Panc1 (cell line): ENCODE results near the gene PRCC. TPM values are rescaled to one million over a fixed set of nuclear protein-coding genes. Genes with fewer than 3 reads are reported as not detected.

ENCODE experiments used
- ATAC-seq: fragments of 200-7000 bp; cut with Tn5 transposase; 2 replicates; pipeline ENCODE4 v1.9.1; 2020; ENCODE audit warnings: mild to moderate bottlenecking, moderate library complexity
- BruUV-seq: library from RNA; stranded (reverse); fragments of 400-500 nt; replicated peaks from 2 replicates; lab custom pipeline; 2021; lab: Mats Ljungman, UMichigan
- CTCF ChIA-PET: fragments of 300-600 bp; sonication (Branson Sonifier 250); formaldehyde crosslinking; loops from one replicate; lab custom pipeline; 2022; ENCODE audit warnings: antibody characterized with exemption; lab: Charles Lee
- POLR2A ChIA-PET: fragments of 300-600 bp; sonication (Branson Sonifier 250); formaldehyde crosslinking; loops from one replicate; lab custom pipeline; 2022; ENCODE audit warnings: antibody characterized with exemption; lab: Charles Lee
- DNase-seq: peaks from one replicate; pipeline ENCODE4 v3.0.0-alpha.2; 2010; ENCODE audit warnings: low read depth, low spot score
- H3K27ac ChIP-seq: 2 replicates; pipeline ENCODE4 v1.5.1; 2011; ENCODE audit warnings: mild to moderate bottlenecking, low read length, inconsistent platforms
- H3K27me3 ChIP-seq: fragments of 200-500 bp; sonication (Bioruptor generic); 2 replicates; pipeline ENCODE4 v1.6.0; 2014; ENCODE audit warnings: low read length, inconsistent platforms; ENCODE audit not compliant: control insufficient read depth, insufficient read depth
- H3K36me3 ChIP-seq: fragments of 200-500 bp; sonication (Bioruptor generic); 2 replicates; pipeline ENCODE4 v1.5.1; 2014; ENCODE audit warnings: inconsistent platforms, mild to moderate bottlenecking, low read length, moderate library complexity; ENCODE audit not compliant: control insufficient read depth, insufficient read depth
- H3K4me1 ChIP-seq: 2 replicates; pipeline ENCODE4 v1.5.1; 2011; ENCODE audit warnings: inconsistent platforms, mild to moderate bottlenecking, low read length, moderate library complexity; ENCODE audit not compliant: control insufficient read depth, insufficient read depth
- H3K4me3 ChIP-seq, 2 experiments: 2 replicates each; pipeline ENCODE4 v1.5.1; 2011 to 2012; ENCODE audit warnings: low read depth in 2 of 2, low read length in 2 of 2, mild to moderate bottlenecking in 2 of 2, inconsistent platforms in 1 of 2, moderate library complexity in 1 of 2
- H3K9me3 ChIP-seq: fragments of 200-500 bp; sonication (Bioruptor generic); 2 replicates; pipeline ENCODE4 v1.5.1; 2014; ENCODE audit warnings: low read depth, mild to moderate bottlenecking, inconsistent platforms, low read length, moderate library complexity; ENCODE audit not compliant: control insufficient read depth, insufficient read depth
- CTCF ChIP-seq: fragments of 450-650 bp; IDR thresholded peaks from 2 replicates; pipeline ENCODE4 v1.5.1; 2017; ENCODE audit warnings: mild to moderate bottlenecking
- POLR2AphosphoS5 ChIP-seq: IDR thresholded peaks from 2 replicates; pipeline ENCODE4 v1.6.1; 2012; ENCODE audit warnings: mild to moderate bottlenecking, low read depth, low read length, moderate library complexity
- REST ChIP-seq, 2 experiments: IDR thresholded peaks; 2 replicates each; pipeline ENCODE4 v1.6.1; 2011 to 2012; ENCODE audit warnings: low read depth in 2 of 2, control low read depth in 1 of 2, low read length in 1 of 2, mild to moderate bottlenecking in 1 of 2, moderate library complexity in 1 of 2; ENCODE audit not compliant: insufficient read depth in 1 of 2
- SIN3A ChIP-seq: IDR thresholded peaks from 2 replicates; pipeline ENCODE4 v1.6.1; 2012; ENCODE audit warnings: low read depth, mild to moderate bottlenecking, low read length, moderate library complexity, borderline replicate concordance; ENCODE audit not compliant: insufficient read depth
- TCF7L2 ChIP-seq: IDR thresholded peaks from 2 replicates; pipeline ENCODE4 v1.6.1; 2011; ENCODE audit warnings: mild to moderate bottlenecking, low read depth, low read length, inconsistent platforms
- in situ Hi-C: cut with HindIII; loops from 2 replicates; pipeline ENCODE4 v1.10.0; 2016; ENCODE audit warnings: low sequenced_read_pairs, low pct_unique_long_range_greater_than_20kb
- intact Hi-C: fragments of 100-400 bp; cut with micrococcal nuclease; formaldehyde crosslinking; loops from one replicate; pipeline ENCODE4 v1.10.0; 2022; ENCODE audit not compliant: unreplicated experiment
- total RNA-seq: library from RNA; stranded (reverse); gene quantifications from one replicate; pipeline ENCODE4 v1.2.1, GENCODE V29; 2021; ENCODE audit not compliant: unreplicated experiment

The PRCC gene
- total RNA-seq, 1 experiment from 2014 or later = 78.5 TPM

- DNase-seq = no peak
- Histone ChIP-seq H3K27ac (peak overlapping the region; percentile 60), H3K4me1 (peaks cover 23% of the 10 kb centered on the region), H3K9me3 (no peaks in the 10 kb centered on the region), H3K4me3 (no peak overlapping the region), H3K27me3 (no peaks in the 10 kb centered on the region), H3K36me3 (peaks cover 17% of the 10 kb centered on the region)
- ChIA-PET CTCF (interaction anchor here (0.8 to 1.1 kb wide), 3 partner anchors 10 to 32 kb away, joined by 5 to 13 read pairs (median 5); partner anchors contain the start of gene CRABP2), POLR2A (interaction anchor here (0.5 to 0.6 kb wide), 2 partner anchors 9 to 84 kb away, joined by 3 read pairs; no protein-coding TSS in a partner anchor)
- intact Hi-C loops = no loop called here
- BruUV-seq = no TSS peak
- no peak for ATAC-seq
- TF ChIP-seq POLR2AphosphoS5 = no peak
- TF ChIP-seq TCF7L2 = no peak
- in situ Hi-C loops = no loop called here
Measured at GRCh38 chr1:156721535-156721934, 45.8 kb upstream of the PRCC start.

GRCh38 chr1:156725683-156726280 is 41.6 kb upstream of the PRCC start:
- no peaks in the 10 kb centered on the region for H3K27me3 ChIP-seq
- in situ Hi-C loops = no loop called here
- H3K4me3 ChIP-seq = peak overlapping the region; percentile 87 to 99
- H3K27ac ChIP-seq = peak overlapping the region; percentile 87
- ATAC-seq = peak; percentile 78
- peaks cover 19% of the 10 kb centered on the region for H3K36me3 ChIP-seq
- H3K9me3 ChIP-seq = no peaks in the 10 kb centered on the region
- ChIA-PET POLR2A (interaction anchor here (0.6 to 1.6 kb wide), 3 partner anchors 20 to 43 kb away, joined by 3 to 12 read pairs (median 5); partner anchors contain the start of gene CRABP2), CTCF (interaction anchor here (0.5 to 2.8 kb wide), 28 partner anchors 10 to 202 kb away, joined by 3 to 118 read pairs (median 4); partner anchors contain the start of genes CRABP2, INSRR, IQGAP3 and NTRK1)
- DNase-seq = peak; percentile 77
- TF ChIP-seq TCF7L2 = peak; percentile 21; the same call in 1 of the 2 replicates
- peak; percentile 62; the same call in 1 of the 2 replicates for TF ChIP-seq POLR2AphosphoS5
- peak; percentile 91 for TF ChIP-seq CTCF
- 0 out of 2 replicates have a peak, but pooled peaks have one; percentile 58 for TF ChIP-seq SIN3A
- TF ChIP-seq REST (IDR thresholded peaks at IDR 0.05; ENCODE audit: insufficient read depth in 1 of 2, low read depth in 2 of 2, low read length in 1 of 2) = no peak
- intact Hi-C loops = loop anchor here (1.0 to 2.0 kb wide), 2 partner anchors 36 to 133 kb away; partner anchors contain the start of gene INSRR
- peaks cover 33% of the 10 kb centered on the region for H3K4me1 ChIP-seq
- no TSS peak for BruUV-seq
